ENCODE data around the gene DSC1. TPM values are rescaled to one million over a fixed set of nuclear protein-coding genes. Genes with fewer than 3 reads are reported as not detected.

The DSC1 gene
- total RNA-seq, 1 experiment from 2014 or later, result not detected

DNA sequence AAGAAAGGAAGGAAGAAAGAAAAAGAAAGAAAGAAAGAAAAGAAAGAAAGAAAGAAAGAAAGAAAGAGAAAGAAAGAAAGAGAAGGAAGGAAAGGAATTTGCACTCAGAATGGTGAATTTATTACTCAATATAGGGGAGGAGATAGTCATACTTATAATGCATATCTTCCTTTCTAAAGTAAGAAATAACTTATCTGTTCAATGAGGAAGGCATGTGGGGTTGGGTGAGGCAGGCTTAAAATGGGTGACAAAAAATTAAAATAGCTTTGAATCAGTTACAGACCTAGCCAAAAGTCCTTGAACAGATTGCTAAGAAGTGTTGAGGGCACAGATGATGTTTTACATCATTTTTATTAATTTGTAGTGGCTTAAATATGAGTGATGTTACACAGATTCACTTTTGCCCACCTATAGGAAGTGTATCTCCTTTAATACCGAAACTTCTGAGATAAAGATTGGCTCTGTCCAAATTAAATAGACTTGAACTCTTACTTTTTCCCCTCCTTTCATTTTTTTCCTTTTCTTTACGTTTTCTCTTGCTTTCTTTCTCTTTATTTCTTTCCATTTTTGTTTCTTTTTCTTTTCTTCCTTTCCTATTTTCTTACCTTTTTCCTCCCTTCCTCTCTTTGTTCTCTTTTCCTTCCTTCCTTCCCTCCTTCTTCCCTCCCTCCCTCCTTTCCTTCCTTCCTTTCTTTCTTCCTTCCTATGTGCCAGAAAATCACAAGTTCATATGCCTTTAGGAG is 45.6 kb downstream of the DSC1 start:
- POLR2A ChIA-PET, result no interaction called here
- Histone ChIP-seq H3K27me3 (ENCODE audit: insufficient read depth, low read length) (no peaks in the 10 kb centered on the region), H2AFZ (ENCODE audit: low read depth, low read length, poor library complexity, severe bottlenecking) (no peak overlapping the region), H3K9ac (ENCODE audit: low read length) (no peak overlapping the region), H4K20me1 (ENCODE audit: insufficient read depth) (no peaks in the 10 kb centered on the region), H3K27ac (ENCODE audit: low read depth, low read length) (no peak overlapping the region), H3K9me3 (ENCODE audit: control insufficient read depth in 1 of 2, insufficient read depth in 1 of 2, low read depth in 1 of 2, low read length in 2 of 2) (no peaks in the 10 kb centered on the region), H3K36me3 (ENCODE audit: control insufficient read depth in 1 of 2, insufficient read depth in 2 of 2, low read length in 2 of 2) (no peaks in the 10 kb centered on the region), H3K4me1 (ENCODE audit: control insufficient read depth in 1 of 2, insufficient read depth in 2 of 2, low read length in 2 of 2) (no peaks in the 10 kb centered on the region; a peak in 1 of 4 replicates), H3K4me2 (ENCODE audit: low read length) (no peak overlapping the region), H3K4me3 (replicated peaks in 1 of 2; ENCODE audit: low read depth in 1 of 2, low read length in 2 of 2) (no peak overlapping the region), H3K79me2 (ENCODE audit: insufficient read depth, low read length) (no peaks in the 10 kb centered on the region), H3K9me2 (ENCODE audit: insufficient read depth) (no peaks in the 10 kb centered on the region)
- DNase-seq (ENCODE audit: low read depth, low spot score), result no peak
- intact Hi-C loops (cut with micrococcal nuclease), result no loop called here
- TF ChIP-seq EGR1 (IDR thresholded peaks at IDR 0.05; ENCODE audit: low read depth) (no peak), TCF7L2 (IDR thresholded peaks at IDR 0.05; ENCODE audit: borderline replicate concordance, extremely low read depth, insufficient read depth, insufficient read length) (no peak)
- RAD21 ChIA-PET (ENCODE audit: low non-redundant PET in 1 of 2, low total read pairs in 2 of 2, uncharacterized antibody in 2 of 2, unreplicated experiment in 2 of 2), result no interaction called here
- no TSS peak for BruUV-seq (replicated peaks)
- CTCF ChIA-PET, result no interaction called here
- ATAC-seq, result no peak

DNA sequence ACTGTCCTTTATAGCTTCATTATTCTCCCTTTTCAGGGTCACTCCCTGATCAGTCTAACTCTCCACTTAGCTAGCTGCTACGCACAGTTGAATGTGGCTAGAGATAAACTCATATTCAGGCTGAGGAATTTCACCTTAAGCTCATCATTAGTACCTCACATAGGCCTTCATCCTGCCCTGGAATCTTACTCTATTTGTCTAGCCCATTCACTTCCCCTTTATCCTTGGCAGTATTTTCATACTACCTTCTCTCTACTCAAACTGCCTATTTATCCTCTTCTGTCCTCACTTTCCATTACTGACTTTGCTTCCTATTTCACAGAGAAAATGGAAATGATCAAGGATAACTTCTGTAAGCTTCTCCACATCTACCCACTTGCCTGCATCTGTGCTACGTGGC is 49.9 kb downstream of the DSC1 start:
- ATAC-seq (no peak), DNase-seq (ENCODE audit: low read depth, low spot score) (no peak)
- no peak overlapping the region for H2AFZ ChIP-seq (ENCODE audit: low read depth, low read length, poor library complexity, severe bottlenecking)
- no peak overlapping the region for H3K4me3 ChIP-seq (replicated peaks in 1 of 2; ENCODE audit: low read depth in 1 of 2, low read length in 2 of 2)
- no peaks in the 10 kb centered on the region for H3K79me2 ChIP-seq (ENCODE audit: insufficient read depth, low read length)
- H3K4me1 ChIP-seq (ENCODE audit: control insufficient read depth in 1 of 2, insufficient read depth in 2 of 2, low read length in 2 of 2), result no peaks in the 10 kb centered on the region
- H3K27ac ChIP-seq (ENCODE audit: low read depth, low read length), result no peak overlapping the region
- H3K9me3 ChIP-seq (ENCODE audit: control insufficient read depth in 1 of 2, insufficient read depth in 1 of 2, low read depth in 1 of 2, low read length in 2 of 2), result no peaks in the 10 kb centered on the region
- H3K9me2 ChIP-seq (ENCODE audit: insufficient read depth), result no peaks in the 10 kb centered on the region
- H3K4me2 ChIP-seq (ENCODE audit: low read length), result no peak overlapping the region
- no peak overlapping the region for H3K9ac ChIP-seq (ENCODE audit: low read length)
- intact Hi-C loops (cut with micrococcal nuclease), result no loop called here
- ChIA-PET CTCF (no interaction called here), RAD21 (ENCODE audit: low non-redundant PET in 1 of 2, low total read pairs in 2 of 2, uncharacterized antibody in 2 of 2, unreplicated experiment in 2 of 2) (no interaction called here), POLR2A (no interaction called here)
- TF ChIP-seq POLR2AphosphoS5 (IDR thresholded peaks at IDR 0.05; ENCODE audit: low read depth, low read length), result no peak
- TF ChIP-seq FOSL1 (IDR thresholded peaks at IDR 0.05; ENCODE audit: low read depth), result no peak
- TF ChIP-seq ELF1 (IDR thresholded peaks at IDR 0.05; ENCODE audit: borderline replicate concordance, low read depth), result no peak
- no peak for TF ChIP-seq EZH2phosphoT487 (IDR thresholded peaks at IDR 0.05; ENCODE audit: borderline replicate concordance)
- TF ChIP-seq ZFX (IDR thresholded peaks at IDR 0.05), result no peak
- TF ChIP-seq ZNF274 (IDR thresholded peaks at IDR 0.05; ENCODE audit: low read depth, low read length), result no peak
- TF ChIP-seq JUND (IDR thresholded peaks at IDR 0.05), result no peak
- TF ChIP-seq RAD21 (IDR thresholded peaks at IDR 0.05; ENCODE audit: low read depth), result no peak
- no peaks in the 10 kb centered on the region for H4K20me1 ChIP-seq (ENCODE audit: insufficient read depth)
- no peaks in the 10 kb centered on the region for H3K27me3 ChIP-seq (ENCODE audit: insufficient read depth, low read length)
- no peaks in the 10 kb centered on the region for H3K36me3 ChIP-seq (ENCODE audit: control insufficient read depth in 1 of 2, insufficient read depth in 2 of 2, low read length in 2 of 2)
- no TSS peak for BruUV-seq (replicated peaks)

All from HCT116 (cell line).